HG03342 (cell line): Measurements from ENCODE around the gene ANKRD13D.
"Not testable (repeated sequence)": the region's sequence is repeated elsewhere in the genome, so short reads cannot be mapped to it uniquely, and the experiment has no call there.

Experiments
- ATAC-seq: cut with Tn5 transposase; IDR thresholded peaks from one replicate; pipeline ENCODE4 v1.9.1; 2021; ENCODE audit warnings: mild to moderate bottlenecking, moderate library complexity; ENCODE audit not compliant: unreplicated experiment

The ANKRD13D gene

GRCh38 chr11:67317205-67317887 is 28.2 kb downstream of the ANKRD13D start:
- peak; percentile 81 for ATAC-seq

- ATAC-seq: no peak
Measured at GRCh38 chr11:67317888-67318555, 28.9 kb downstream of the ANKRD13D start.

- not testable (repeated sequence) for ATAC-seq
Measured at GRCh38 chr11:67318876-67319275, 29.8 kb downstream of the ANKRD13D start.

GRCh38 chr11:67320011-67320410 is 30.9 kb downstream of the ANKRD13D start:
- ATAC-seq: no peak

- ATAC-seq: no peak
Measured at GRCh38 chr11:67320691-67321090, 31.6 kb downstream of the ANKRD13D start.

- no peak for ATAC-seq
Measured at GRCh38 chr11:67321313-67321871, 32.3 kb downstream of the ANKRD13D start.

- ATAC-seq: no peak
Measured at GRCh38 chr11:67322049-67322448, 32.9 kb downstream of the ANKRD13D start.

- no peak for ATAC-seq
Measured at GRCh38 chr11:67323526-67323925, 34.4 kb downstream of the ANKRD13D start.

- ATAC-seq: no peak
Measured at GRCh38 chr11:67332081-67332691, 43.1 kb downstream of the ANKRD13D start.

- no peak for ATAC-seq
Measured at GRCh38 chr11:67337257-67337656, 48.2 kb downstream of the ANKRD13D start.

GRCh38 chr11:67344264-67344663 is 55.2 kb downstream of the ANKRD13D start:
- ATAC-seq: no peak

GRCh38 chr11:67345247-67345919 is 56.3 kb downstream of the ANKRD13D start:
- no peak for ATAC-seq

- ATAC-seq: no peak
Measured at GRCh38 chr11:67345920-67346819, 57.1 kb downstream of the ANKRD13D start.

GRCh38 chr11:67347964-67348749 is 59.1 kb downstream of the ANKRD13D start:
- no peak for ATAC-seq

- no peak for ATAC-seq
Measured at GRCh38 chr11:67349036-67349435, 59.9 kb downstream of the ANKRD13D start.

GRCh38 chr11:67349457-67349856 is 60.4 kb downstream of the ANKRD13D start:
- no peak for ATAC-seq

GRCh38 chr11:67349928-67350465 is 60.9 kb downstream of the ANKRD13D start:
- no peak for ATAC-seq

- no peak for ATAC-seq
Measured at GRCh38 chr11:67351275-67352005, 62.3 kb downstream of the ANKRD13D start.
